SK-N-MC (cell line): ENCODE results near the gene KLK11.

Source experiments
- EZH2 ChIP-seq: fragments of 200-600 bp; sonication (generic); IDR thresholded peaks from one replicate; pipeline ENCODE4 v1.6.1; 2017; ENCODE audit warnings: antibody characterized with exemption
- FOXP2 ChIP-seq: optimal IDR thresholded peaks from 2 replicates; pipeline ENCODE3; 2011; ENCODE audit warnings: mild to moderate bottlenecking, moderate library complexity; ENCODE audit not compliant: insufficient read depth; ENCODE audit errors: extremely low read length, control extremely low read depth
- POLR2AphosphoS5 ChIP-seq: IDR thresholded peaks from 2 replicates; pipeline ENCODE4 v1.6.1; 2012; ENCODE audit warnings: mild to moderate bottlenecking, low read depth, low read length, borderline replicate concordance

- TF ChIP-seq POLR2AphosphoS5 = no peak
- no peak for TF ChIP-seq EZH2
- no peak for TF ChIP-seq FOXP2
Observed at GRCh38 chr19:51025401-51025800, 1.0 kb downstream of the KLK11 start.
